ENCODE results near the gene ELMOD1.

DNA sequence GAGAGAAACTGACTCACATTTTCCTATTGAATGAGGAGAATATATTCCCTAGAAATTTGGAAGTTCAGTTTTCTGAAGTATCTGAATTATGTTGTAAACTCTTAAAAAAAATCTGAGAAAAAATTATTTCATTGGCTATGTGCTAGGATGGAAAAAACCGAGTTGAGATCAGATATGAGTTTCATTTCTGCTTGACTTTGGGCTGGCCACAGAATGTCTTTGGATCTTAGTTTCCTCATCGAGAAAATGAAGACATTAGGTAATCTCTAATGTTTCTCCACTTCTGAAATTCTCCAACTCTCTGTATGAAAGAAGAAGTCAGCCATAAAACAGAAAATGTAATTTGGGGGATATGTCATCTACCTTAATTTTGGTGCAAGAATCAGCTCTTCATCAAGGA is 92.1 kb downstream of the ELMOD1 start:
- TF ChIP-seq, protein P1, sequence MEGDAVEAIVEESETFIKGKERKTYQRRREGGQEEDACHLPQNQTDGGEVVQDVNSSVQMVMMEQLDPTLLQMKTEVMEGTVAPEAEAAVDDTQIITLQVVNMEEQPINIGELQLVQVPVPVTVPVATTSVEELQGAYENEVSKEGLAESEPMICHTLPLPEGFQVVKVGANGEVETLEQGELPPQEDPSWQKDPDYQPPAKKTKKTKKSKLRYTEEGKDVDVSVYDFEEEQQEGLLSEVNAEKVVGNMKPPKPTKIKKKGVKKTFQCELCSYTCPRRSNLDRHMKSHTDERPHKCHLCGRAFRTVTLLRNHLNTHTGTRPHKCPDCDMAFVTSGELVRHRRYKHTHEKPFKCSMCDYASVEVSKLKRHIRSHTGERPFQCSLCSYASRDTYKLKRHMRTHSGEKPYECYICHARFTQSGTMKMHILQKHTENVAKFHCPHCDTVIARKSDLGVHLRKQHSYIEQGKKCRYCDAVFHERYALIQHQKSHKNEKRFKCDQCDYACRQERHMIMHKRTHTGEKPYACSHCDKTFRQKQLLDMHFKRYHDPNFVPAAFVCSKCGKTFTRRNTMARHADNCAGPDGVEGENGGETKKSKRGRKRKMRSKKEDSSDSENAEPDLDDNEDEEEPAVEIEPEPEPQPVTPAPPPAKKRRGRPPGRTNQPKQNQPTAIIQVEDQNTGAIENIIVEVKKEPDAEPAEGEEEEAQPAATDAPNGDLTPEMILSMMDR (conservative IDR thresholded peaks at IDR 0.05; ENCODE audit: low read length), result no peak
- no peak for TF ChIP-seq EZH2phosphoT487 (IDR thresholded peaks at IDR 0.05; ENCODE audit: borderline replicate concordance, low read depth, low read length)

Measured in OCI-LY7 (cell line).